NOMO-1 (cell line): ENCODE data around the gene OR6S1.
"Not testable (repeated sequence)": the region's sequence is repeated elsewhere in the genome, so short reads cannot be mapped to it uniquely, and the experiment has no call there.

Source experiments
- DNase-seq, 2 experiments: peaks; one replicate each; lab custom pipeline; 2025; ENCODE audit not compliant: unreplicated experiment in 2 of 2; lab: John Stamatoyannopoulos, UW

The OR6S1 gene

GRCh38 chr14:20671597-20672283 is 30.2 kb upstream of the OR6S1 start:
- no peak for DNase-seq

- DNase-seq, result no peak
Observed at GRCh38 chr14:20668969-20669368, 27.5 kb upstream of the OR6S1 start.

GRCh38 chr14:20667957-20668356 is 26.5 kb upstream of the OR6S1 start:
- no peak for DNase-seq

GRCh38 chr14:20666400-20666961 is 25.0 kb upstream of the OR6S1 start:
- not testable (repeated sequence) for DNase-seq

GRCh38 chr14:20662968-20663732 is 21.7 kb upstream of the OR6S1 start:
- DNase-seq, result peak; percentile 68 to 70

GRCh38 chr14:20661197-20661596 is 19.7 kb upstream of the OR6S1 start:
- no peak for DNase-seq

DNA sequence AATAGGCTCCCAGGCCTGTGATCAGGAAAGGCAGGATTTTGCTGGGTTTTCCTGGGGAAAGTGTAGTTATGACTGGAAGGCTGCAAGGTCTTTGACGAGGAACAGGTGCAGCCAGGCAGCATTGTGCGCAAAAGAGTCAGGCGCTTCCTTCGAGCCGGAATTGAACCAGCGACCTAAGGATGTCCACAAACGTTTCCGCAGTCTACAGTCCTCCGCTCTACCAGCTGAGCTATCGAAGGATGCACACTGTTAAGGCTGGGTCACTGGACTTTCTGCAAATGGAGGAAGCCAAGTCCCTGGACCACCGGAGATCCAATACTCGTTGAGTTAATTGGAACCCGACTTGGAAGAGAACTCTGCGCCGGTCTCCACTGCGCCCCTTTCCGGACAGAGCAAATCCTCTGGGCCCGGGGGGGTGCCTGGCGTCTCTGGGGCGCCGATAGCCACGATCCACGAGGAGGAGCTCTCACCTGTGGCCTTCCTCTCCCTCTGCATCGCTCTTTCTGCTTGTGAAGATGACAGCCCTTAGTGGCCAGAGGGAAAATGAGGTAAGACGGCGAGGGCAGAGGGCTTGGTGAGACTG is 18.4 kb upstream of the OR6S1 start:
- DNase-seq, result no peak

- DNase-seq, result no peak
Observed at GRCh38 chr14:20659336-20659735, 17.8 kb upstream of the OR6S1 start.

DNA sequence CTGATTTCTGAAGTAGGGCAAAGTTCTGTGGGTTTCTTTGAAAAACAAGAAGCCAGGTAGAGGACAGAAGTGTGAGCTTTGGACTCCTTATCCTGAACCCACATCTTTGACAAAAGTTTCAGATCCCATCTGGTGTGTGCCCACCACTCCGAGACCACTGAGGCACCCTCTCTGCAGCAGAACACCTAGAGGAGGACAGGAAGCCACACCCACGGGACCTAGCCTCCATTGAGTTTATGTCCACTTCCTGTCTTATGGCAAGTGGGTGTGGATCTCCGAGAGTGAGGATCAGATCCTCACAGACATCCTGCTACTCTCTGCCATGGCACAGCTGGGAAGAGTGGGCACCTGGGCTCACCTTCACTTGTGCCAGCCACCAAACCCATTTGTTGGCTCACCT is 16.8 kb upstream of the OR6S1 start:
- no peak for DNase-seq

DNA sequence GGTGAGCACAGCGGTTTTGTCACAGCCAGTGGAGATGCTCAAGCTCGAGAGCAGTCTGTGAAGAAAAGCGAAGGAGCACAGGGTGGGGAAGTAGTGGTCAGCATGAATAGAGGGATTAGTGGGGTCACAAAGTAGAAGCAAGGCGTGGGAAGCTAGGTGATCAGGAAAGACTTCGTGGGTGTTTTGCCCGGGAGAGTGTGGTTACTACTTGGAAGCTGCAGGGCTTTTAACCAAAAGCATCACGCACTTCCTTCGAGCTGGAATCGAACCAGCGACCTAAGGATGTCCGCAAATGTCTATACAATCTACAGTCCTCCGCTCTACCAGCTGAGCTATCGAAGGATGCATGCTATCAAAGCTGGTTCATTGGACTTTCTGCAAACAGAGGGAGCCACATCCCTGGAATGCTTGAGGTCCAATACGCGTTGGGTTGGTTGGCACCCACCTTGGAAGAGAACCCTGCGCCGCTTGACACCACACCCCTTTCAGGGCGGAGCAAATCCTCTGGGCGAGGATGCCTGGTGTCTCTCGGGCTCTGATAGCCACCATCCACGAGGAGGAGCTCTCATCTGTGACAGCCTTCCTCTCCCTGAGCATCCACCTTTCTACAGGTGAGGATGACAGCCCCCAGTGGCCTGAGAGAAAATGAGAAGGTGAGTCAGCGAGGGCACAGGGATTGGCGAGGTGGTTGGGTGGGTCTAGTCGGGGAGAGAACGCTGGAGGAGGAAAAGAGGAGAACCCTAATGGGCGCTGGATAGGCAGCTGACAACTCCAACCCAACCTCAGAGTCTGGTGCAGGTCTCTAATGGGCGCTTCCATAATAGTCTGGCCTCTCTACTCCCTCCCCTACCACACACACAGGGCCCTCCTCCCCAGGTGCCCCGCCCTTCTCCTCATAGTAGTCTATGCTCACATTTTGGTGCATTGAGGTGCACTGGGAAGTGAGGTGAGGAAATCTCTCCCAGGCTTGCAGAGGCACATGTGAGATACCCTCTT is 16.0 kb upstream of the OR6S1 start:
- DNase-seq, result no peak

DNA sequence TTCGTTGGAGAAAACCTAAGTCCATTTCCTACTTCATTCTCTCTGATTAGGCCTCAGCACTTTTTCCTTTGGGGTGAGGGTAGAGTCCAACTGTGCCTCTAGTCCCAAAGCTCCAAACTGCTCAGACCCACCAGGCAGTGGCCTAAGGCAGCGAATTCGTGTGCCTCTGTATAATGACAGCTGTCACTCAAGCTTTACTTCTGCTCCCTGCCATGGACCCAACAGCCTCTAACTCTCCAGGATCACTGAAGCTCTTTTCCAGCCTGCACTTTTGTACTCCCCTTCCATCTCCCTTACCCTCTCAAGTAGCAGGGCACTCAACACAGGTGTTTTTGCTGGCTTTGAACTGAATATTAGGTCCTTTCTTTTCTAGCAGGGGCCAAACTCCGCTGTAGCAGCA is 14.8 kb upstream of the OR6S1 start:
- DNase-seq, result no peak

DNA sequence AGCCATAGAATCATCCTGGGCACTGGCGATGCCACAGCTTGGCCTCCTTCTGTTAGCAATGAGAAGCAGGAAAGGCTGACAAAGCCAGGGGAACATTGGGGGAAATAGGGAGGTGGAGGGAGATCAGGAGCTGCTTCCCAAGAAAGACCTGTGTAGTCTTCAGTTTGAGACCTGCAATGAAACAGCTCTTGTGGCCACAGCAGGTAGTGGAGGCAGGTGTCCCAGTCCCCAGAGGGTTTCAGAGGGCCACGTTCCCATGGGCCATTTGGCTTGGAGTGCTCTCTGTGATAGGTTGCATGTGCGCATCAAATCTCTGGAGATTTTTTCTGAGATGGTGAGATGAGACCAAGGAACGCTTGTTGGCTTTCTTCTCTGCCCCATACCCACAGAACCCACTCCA is 14.4 kb upstream of the OR6S1 start:
- DNase-seq, result no peak

DNA sequence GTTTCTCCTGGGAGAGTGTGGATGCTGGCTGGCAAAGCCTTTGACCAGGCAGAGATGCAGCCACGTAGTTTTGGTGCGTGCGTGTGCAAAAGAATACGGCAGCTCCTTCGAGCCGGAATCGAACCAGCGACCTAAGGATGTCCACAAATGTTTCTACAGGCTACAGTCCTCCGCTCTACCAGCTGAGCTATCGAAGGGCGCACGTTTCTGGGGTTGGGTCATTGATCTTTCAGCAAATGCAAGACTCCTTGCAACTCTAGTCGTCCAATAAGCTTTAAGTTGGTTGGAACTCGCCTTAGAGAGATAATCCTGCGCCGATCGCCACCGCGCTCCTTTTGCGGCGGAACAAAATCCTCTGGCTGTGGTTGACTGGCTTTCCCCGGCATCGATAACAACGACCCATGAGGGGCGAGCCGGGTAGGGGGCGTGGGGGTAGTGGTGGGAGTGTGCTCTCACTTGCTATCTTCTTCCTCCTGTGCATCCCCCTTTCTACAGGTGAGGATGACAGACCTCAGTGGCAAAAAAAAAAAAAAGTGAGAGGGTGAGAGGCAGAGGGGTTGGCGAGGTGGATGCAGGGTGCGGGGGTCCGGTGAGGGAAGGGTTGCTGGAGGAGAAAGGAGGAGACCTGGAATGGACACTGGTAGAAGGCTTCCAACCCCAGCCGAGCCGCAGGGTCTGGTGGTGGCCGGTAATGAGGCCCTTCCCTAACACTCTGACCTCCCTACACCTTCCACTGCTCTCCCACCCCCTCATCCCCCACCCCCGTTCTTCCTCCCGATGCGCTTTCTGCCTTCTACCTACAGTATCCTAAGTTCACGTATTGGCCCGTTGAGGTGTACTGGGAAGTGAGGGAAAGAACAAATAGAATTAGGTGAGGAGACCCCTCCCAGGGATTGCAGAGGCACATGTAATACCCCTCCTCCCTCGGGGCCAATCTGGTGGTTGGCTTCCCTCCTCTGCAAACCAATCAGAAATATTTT is 11.8 kb upstream of the OR6S1 start:
- DNase-seq, result no peak

DNA sequence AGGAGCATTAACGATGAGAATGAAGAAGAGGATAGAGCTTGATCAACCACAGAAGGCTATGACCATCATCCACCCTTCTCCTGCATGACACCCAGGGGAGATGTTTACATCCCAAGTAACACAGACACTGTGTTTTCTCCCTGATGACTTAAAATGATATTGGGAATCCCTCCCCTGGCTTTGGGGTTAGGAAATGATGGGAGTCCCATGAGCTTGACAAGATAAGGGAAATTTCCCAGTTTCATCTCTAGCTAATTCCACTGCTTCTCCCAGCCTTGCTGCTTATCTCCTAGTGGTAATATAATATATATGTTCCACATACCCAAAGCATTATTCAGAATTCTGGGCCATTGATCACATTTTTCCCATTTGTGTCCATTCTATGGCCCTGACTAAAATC is 4.0 kb upstream of the OR6S1 start:
- no peak for DNase-seq

GRCh38 chr14:20644520-20644919 is 3.0 kb upstream of the OR6S1 start:
- DNase-seq, result no peak

DNA sequence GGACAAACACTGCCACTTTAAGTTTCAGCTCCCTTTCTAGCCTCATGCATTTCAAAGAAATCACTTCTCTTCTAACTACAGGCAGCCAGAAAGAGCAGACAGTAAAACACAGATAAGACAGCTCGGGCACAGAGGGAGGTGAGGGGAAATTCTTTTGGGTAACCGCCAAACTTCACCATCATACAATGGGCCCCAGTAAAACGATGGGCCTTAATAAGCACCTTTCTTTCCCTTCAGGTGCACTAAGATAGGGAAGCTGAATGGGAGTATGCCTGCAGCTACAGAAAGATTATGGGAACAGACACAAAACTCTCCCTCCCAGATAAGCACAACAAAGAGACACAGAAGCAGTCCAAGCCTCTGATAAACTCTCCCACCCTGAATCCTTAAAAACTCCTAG is 1.3 kb upstream of the OR6S1 start:
- DNase-seq, result not testable (repeated sequence)

GRCh38 chr14:20642182-20642581 is 691 bp upstream of the OR6S1 start:
- DNase-seq, result no peak

GRCh38 chr14:20632831-20633691 is 8.4 kb downstream of the OR6S1 start:
- DNase-seq, result peak; percentile 50 to 74
